SK-N-SH (cell line): ENCODE data around the gene SLC8A2.

Experiments used
- CTCF ChIP-seq: fragments of 200-600 bp; sonication (generic); IDR thresholded peaks from 2 replicates; pipeline ENCODE4 v1.6.1; 2017; ENCODE audit warnings: antibody characterized with exemption, mild to moderate bottlenecking, moderate library complexity
- EP300 ChIP-seq, 2 experiments: IDR thresholded peaks; 2 replicates each; pipeline versions ENCODE4 v1.4.0 to v1.6.1; 2012; ENCODE audit warnings: borderline replicate concordance in 1 of 2, low read depth in 1 of 2, low read length in 1 of 2
- EZH2phosphoT487 ChIP-seq: fragments of 200-600 bp; sonication (generic); IDR thresholded peaks from 2 replicates; pipeline ENCODE4 v1.6.1; 2017; ENCODE audit warnings: low read depth, mixed run types, mild to moderate bottlenecking, antibody characterized with exemption, moderate library complexity, borderline replicate concordance
- FOXJ3 ChIP-seq: sonication (generic); formaldehyde crosslinking; IDR thresholded peaks from 2 replicates; pipeline ENCODE4 v1.5.1; 2020; ENCODE audit warnings: mild to moderate bottlenecking, missing genetic modification reagents
- FOXM1 ChIP-seq: IDR thresholded peaks from 2 replicates; pipeline ENCODE4 v1.4.0; 2012; ENCODE audit warnings: low read depth, mild to moderate bottlenecking
- GABPA ChIP-seq: IDR thresholded peaks from 2 replicates; pipeline ENCODE4 v1.4.0; 2012; ENCODE audit warnings: low read depth, mild to moderate bottlenecking
- MAX ChIP-seq: IDR thresholded peaks from 2 replicates; pipeline ENCODE4 v1.4.0; 2012; ENCODE audit warnings: low read depth
- POLR2AphosphoS5 ChIP-seq: IDR thresholded peaks from 2 replicates; pipeline ENCODE4 v1.6.1; 2012; ENCODE audit warnings: low read depth, low read length
- RFX5 ChIP-seq: IDR thresholded peaks from 2 replicates; pipeline ENCODE4 v1.6.1; 2012; ENCODE audit warnings: mild to moderate bottlenecking, improper control_type of control experiment, low read length
- SMC3 ChIP-seq: IDR thresholded peaks from 2 replicates; pipeline ENCODE4 v1.6.1; 2012; ENCODE audit warnings: low read depth, low read length, improper control_type of control experiment
- TAF1 ChIP-seq: IDR thresholded peaks from 2 replicates; pipeline ENCODE4 v1.6.1; 2012; ENCODE audit warnings: low read depth, mild to moderate bottlenecking, low read length, moderate library complexity, borderline replicate concordance
- TEAD4 ChIP-seq: IDR thresholded peaks from 2 replicates; pipeline ENCODE4 v1.4.0; 2012; ENCODE audit warnings: mild to moderate bottlenecking, borderline replicate concordance; ENCODE audit not compliant: insufficient read depth
- YY1 ChIP-seq: IDR thresholded peaks from 2 replicates; pipeline ENCODE4 v1.4.0; 2012; ENCODE audit warnings: low read depth, mild to moderate bottlenecking
- ZBTB33 ChIP-seq: IDR thresholded peaks from 2 replicates; pipeline ENCODE4 v1.4.0; 2012; ENCODE audit warnings: low read depth, borderline replicate concordance

GRCh38 chr19:47419789-47420188 is 51.9 kb downstream of the SLC8A2 start:
- TF ChIP-seq TEAD4 (no peak), TAF1 (no peak), POLR2AphosphoS5 (no peak), SMC3 (no peak), FOXM1 (no peak), ZBTB33 (no peak), MAX (no peak), CTCF (no peak), GABPA (no peak), FOXJ3 (CRISPR knock-in tag) (no peak), EP300 (IDR thresholded peaks at IDR 0.05; ENCODE audit: borderline replicate concordance in 1 of 2, low read depth in 1 of 2, low read length in 1 of 2) (no peak), RFX5 (no peak), EZH2phosphoT487 (no peak), YY1 (no peak)
